ENCODE measurements around the gene ELK1. TPM values are rescaled to one million over a fixed set of nuclear protein-coding genes. Genes with fewer than 3 reads are reported as not detected.
"Not testable (repeated sequence)": the region's sequence is repeated elsewhere in the genome, so short reads cannot be mapped to it uniquely, and the experiment has no call there.

Gene ELK1
- total and polyA plus RNA-seq, 2 experiments from 2014 or later = 19.2 to 39.5 TPM

DNA sequence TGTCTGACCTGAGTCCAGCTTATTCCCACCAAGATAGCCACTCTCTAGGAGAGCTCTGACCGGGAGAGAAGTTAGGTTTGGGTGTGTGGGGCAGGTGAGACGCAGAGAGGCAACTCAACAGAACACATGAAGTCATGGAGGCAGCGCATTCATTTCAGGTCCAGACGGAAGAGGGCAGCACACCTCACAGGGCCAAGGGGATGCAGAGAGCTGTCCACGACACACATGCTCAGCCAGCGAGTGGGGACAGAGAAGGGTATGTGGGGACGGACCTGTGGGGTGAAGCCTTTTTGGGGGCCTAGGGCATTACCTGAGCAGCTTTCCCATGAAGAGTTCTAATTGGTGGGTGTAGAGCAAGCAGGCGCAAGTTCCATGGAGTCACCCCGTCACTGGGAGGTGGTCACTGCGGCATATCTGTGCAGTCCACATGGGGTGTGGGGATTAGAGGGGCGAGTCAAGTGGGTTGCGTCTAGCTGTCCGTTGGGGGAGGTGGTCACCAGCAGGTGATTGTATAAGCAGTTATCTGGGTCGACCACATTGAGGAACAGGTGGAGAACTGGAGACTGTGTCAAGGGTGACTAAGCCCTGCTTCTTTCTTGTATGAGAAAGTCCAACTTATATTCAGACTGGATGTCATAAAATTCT lies 32.9 kb upstream of the ELK1 start:
- Histone ChIP-seq H3K27ac (ENCODE audit: low read depth) (no peak overlapping the region), H2AFZ (no peak overlapping the region), H4K20me1 (replicated peaks; ENCODE audit: insufficient read depth) (no peaks in the 10 kb centered on the region), H3F3A (replicated peaks; ENCODE audit: low read depth) (no peaks in the 10 kb centered on the region), H3K27me3 (ENCODE audit: insufficient read depth) (no peaks in the 10 kb centered on the region), H3K9me2 (ENCODE audit: insufficient read depth) (no peaks in the 10 kb centered on the region), H3K36me3 (ENCODE audit: insufficient read depth) (no peaks in the 10 kb centered on the region), H3K4me1 (ENCODE audit: insufficient read depth) (no peaks in the 10 kb centered on the region), H3K4me2 (no peak overlapping the region), H3K4me3 (no peak overlapping the region), H3K79me2 (replicated peaks; ENCODE audit: insufficient read depth) (no peaks in the 10 kb centered on the region)
- Mint-ChIP-seq H3K4me1 (no peaks in the 10 kb centered on the region), H3K36me3 (ENCODE audit: low read depth) (no peaks in the 10 kb centered on the region), H3K27ac (no peak overlapping the region), H3K27me3 (ENCODE audit: insufficient read depth, low read depth, poor library complexity) (peaks cover 4% of the 10 kb centered on the region), H3K4me3 (no peak overlapping the region), H3K9me3 (no peaks in the 10 kb centered on the region)
- ATAC-seq (no peak), DNase-seq (ENCODE audit: low spot score) (no peak)
- TF ChIP-seq ZNF114 (CRISPR knock-in tag; IDR thresholded peaks at IDR 0.05) (no peak), ZNF331 (CRISPR knock-in tag; IDR thresholded peaks at IDR 0.05; ENCODE audit: low read depth) (no peak), CREB1 (CRISPR knock-in tag; IDR thresholded peaks at IDR 0.05; ENCODE audit: low read depth) (no peak), EZH2 (IDR thresholded peaks at IDR 0.05; ENCODE audit: low read depth, unreplicated experiment) (no peak), EZH2phosphoT487 (IDR thresholded peaks at IDR 0.05; ENCODE audit: unreplicated experiment) (no peak), STAT1 (IDR thresholded peaks at IDR 0.05; ENCODE audit: unreplicated experiment) (no peak)
- TF ChIP-seq, protein P1, sequence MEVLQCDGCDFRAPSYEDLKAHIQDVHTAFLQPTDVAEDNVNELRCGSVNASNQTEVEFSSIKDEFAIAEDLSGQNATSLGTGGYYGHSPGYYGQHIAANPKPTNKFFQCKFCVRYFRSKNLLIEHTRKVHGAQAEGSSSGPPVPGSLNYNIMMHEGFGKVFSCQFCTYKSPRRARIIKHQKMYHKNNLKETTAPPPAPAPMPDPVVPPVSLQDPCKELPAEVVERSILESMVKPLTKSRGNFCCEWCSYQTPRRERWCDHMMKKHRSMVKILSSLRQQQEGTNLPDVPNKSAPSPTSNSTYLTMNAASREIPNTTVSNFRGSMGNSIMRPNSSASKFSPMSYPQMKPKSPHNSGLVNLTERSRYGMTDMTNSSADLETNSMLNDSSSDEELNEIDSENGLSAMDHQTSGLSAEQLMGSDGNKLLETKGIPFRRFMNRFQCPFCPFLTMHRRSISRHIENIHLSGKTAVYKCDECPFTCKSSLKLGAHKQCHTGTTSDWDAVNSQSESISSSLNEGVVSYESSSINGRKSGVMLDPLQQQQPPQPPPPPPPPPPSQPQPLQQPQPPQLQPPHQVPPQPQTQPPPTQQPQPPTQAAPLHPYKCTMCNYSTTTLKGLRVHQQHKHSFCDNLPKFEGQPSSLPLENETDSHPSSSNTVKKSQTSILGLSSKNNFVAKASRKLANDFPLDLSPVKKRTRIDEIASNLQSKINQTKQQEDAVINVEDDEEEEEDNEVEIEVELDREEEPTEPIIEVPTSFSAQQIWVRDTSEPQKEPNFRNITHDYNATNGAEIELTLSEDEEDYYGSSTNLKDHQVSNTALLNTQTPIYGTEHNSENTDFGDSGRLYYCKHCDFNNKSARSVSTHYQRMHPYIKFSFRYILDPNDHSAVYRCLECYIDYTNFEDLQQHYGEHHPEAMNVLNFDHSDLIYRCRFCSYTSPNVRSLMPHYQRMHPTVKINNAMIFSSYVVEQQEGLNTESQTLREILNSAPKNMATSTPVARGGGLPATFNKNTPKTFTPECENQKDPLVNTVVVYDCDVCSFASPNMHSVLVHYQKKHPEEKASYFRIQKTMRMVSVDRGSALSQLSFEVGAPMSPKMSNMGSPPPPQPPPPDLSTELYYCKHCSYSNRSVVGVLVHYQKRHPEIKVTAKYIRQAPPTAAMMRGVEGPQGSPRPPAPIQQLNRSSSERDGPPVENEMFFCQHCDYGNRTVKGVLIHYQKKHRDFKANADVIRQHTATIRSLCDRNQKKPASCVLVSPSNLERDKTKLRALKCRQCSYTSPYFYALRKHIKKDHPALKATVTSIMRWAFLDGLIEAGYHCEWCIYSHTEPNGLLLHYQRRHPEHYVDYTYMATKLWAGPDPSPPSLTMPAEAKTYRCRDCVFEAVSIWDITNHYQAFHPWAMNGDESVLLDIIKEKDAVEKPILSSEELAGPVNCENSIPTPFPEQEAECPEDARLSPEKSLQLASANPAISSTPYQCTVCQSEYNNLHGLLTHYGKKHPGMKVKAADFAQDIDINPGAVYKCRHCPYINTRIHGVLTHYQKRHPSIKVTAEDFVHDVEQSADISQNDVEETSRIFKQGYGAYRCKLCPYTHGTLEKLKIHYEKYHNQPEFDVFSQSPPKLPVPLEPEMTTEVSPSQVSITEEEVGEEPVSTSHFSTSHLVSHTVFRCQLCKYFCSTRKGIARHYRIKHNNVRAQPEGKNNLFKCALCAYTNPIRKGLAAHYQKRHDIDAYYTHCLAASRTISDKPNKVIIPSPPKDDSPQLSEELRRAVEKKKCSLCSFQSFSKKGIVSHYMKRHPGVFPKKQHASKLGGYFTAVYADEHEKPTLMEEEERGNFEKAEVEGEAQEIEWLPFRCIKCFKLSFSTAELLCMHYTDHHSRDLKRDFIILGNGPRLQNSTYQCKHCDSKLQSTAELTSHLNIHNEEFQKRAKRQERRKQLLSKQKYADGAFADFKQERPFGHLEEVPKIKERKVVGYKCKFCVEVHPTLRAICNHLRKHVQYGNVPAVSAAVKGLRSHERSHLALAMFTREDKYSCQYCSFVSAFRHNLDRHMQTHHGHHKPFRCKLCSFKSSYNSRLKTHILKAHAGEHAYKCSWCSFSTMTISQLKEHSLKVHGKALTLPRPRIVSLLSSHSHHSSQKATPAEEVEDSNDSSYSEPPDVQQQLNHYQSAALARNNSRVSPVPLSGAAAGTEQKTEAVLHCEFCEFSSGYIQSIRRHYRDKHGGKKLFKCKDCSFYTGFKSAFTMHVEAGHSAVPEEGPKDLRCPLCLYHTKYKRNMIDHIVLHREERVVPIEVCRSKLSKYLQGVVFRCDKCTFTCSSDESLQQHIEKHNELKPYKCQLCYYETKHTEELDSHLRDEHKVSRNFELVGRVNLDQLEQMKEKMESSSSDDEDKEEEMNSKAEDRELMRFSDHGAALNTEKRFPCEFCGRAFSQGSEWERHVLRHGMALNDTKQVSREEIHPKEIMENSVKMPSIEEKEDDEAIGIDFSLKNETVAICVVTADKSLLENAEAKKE (CRISPR knock-in tag; IDR thresholded peaks at IDR 0.05) = no peak
- TF ChIP-seq, protein P2, sequence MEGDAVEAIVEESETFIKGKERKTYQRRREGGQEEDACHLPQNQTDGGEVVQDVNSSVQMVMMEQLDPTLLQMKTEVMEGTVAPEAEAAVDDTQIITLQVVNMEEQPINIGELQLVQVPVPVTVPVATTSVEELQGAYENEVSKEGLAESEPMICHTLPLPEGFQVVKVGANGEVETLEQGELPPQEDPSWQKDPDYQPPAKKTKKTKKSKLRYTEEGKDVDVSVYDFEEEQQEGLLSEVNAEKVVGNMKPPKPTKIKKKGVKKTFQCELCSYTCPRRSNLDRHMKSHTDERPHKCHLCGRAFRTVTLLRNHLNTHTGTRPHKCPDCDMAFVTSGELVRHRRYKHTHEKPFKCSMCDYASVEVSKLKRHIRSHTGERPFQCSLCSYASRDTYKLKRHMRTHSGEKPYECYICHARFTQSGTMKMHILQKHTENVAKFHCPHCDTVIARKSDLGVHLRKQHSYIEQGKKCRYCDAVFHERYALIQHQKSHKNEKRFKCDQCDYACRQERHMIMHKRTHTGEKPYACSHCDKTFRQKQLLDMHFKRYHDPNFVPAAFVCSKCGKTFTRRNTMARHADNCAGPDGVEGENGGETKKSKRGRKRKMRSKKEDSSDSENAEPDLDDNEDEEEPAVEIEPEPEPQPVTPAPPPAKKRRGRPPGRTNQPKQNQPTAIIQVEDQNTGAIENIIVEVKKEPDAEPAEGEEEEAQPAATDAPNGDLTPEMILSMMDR (conservative IDR thresholded peaks at IDR 0.05; ENCODE audit: low read depth in 2 of 2) = peak in 1 of 2 experiments; percentile 26; a peak in 1 of 4 replicates
- TF ChIP-seq, protein P3, sequence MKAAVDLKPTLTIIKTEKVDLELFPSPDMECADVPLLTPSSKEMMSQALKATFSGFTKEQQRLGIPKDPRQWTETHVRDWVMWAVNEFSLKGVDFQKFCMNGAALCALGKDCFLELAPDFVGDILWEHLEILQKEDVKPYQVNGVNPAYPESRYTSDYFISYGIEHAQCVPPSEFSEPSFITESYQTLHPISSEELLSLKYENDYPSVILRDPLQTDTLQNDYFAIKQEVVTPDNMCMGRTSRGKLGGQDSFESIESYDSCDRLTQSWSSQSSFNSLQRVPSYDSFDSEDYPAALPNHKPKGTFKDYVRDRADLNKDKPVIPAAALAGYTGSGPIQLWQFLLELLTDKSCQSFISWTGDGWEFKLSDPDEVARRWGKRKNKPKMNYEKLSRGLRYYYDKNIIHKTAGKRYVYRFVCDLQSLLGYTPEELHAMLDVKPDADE (IDR thresholded peaks at IDR 0.05) = no peak

DNA sequence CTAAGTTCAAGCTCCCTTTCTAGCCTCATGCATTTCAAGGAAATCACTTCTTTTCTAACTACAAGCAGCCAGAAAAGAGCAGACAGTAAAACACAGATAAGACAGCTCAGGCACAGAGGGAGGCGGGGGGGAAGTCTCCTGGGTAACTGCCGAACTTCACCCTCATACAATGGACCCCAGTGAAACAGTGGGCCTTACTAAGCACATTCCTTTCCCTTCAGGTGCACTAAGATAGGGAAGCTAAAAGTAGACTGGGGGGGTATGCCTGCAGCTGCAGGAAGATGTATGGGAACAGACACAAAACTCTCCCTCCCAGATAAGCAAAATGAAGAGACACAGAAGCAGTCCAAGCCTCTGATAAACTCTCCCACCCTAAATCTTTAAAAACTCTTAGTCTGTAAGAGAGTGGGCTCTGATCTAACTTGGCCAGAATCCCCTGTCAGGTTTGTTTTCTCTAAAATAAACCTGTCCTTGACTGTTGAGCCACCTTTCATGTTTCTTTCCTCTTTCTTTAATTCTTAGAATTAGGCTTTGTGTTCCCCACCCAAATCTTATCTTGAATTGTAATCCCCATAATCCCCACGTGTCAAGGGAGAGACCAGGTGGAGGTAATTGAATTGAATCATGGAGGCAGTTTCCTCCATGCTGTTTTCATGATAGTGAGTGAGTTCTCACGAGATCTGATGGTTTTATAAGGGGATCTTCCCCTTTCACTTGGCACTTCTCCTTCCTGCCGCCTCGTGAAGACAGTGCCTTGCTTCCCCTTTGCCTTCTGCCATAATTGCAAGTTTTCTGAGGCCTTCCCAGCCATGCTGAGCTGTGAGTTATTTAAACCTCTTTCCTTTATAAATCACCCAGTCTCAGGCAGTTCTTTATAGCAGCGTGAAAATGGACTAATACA lies 25.8 kb upstream of the ELK1 start:
- not testable (repeated sequence) for H3K36me3 Mint-ChIP-seq (ENCODE audit: low read depth)

More for the DNA sequence above, 25.8 kb upstream of the ELK1 start:
- H3K79me2 ChIP-seq (replicated peaks; ENCODE audit: insufficient read depth); H3K36me3 ChIP-seq (ENCODE audit: insufficient read depth); ATAC-seq; H3F3A ChIP-seq (replicated peaks; ENCODE audit: low read depth); H3K9me2 ChIP-seq (ENCODE audit: insufficient read depth); H3K9me3 Mint-ChIP-seq; H3K4me3 ChIP-seq; H3K4me1 ChIP-seq (ENCODE audit: insufficient read depth); H4K20me1 ChIP-seq (replicated peaks; ENCODE audit: insufficient read depth); H3K27ac Mint-ChIP-seq; H3K27me3 Mint-ChIP-seq (ENCODE audit: insufficient read depth, low read depth, poor library complexity); H3K4me2 ChIP-seq; H3K27me3 ChIP-seq (ENCODE audit: insufficient read depth); H3K4me1 Mint-ChIP-seq; DNase-seq (ENCODE audit: low spot score); H3K4me3 Mint-ChIP-seq; H3K27ac ChIP-seq (ENCODE audit: low read depth); H2AFZ ChIP-seq: not testable (repeated sequence)

Data from GM23338 (cell line).